ENCODE data around the gene RNF180.

Gene RNF180

GRCh38 chr5:64165500-64166200, at the start of gene RNF180:
TSS of gene RNF180 (plus strand) at chr5:64165843. CDS start at chr5:64200808, 34,965 bp downstream.
- no peak for DNase-seq (ENCODE audit: low read depth)

- DNase-seq (ENCODE audit: low read depth) = no peak
Observed at GRCh38 chr5:64125521-64125920, 40.1 kb upstream of the RNF180 start.

GRCh38 chr5:64126202-64126741, 39.4 kb upstream of the RNF180 start:
- DNase-seq (ENCODE audit: low read depth) = no peak

GRCh38 chr5:64140018-64140417, 25.6 kb upstream of the RNF180 start:
- no peak for DNase-seq (ENCODE audit: low read depth)

- DNase-seq (ENCODE audit: low read depth) = no peak
Observed at GRCh38 chr5:64144425-64145215, 21.0 kb upstream of the RNF180 start.

GRCh38 chr5:64145216-64145895, 20.3 kb upstream of the RNF180 start:
- no peak for DNase-seq (ENCODE audit: low read depth)

- no peak for DNase-seq (ENCODE audit: low read depth)
Observed at GRCh38 chr5:64147379-64147778, 18.3 kb upstream of the RNF180 start.

- DNase-seq (ENCODE audit: low read depth) = no peak
Observed at GRCh38 chr5:64147849-64148441, 17.7 kb upstream of the RNF180 start.

- DNase-seq (ENCODE audit: low read depth) = no peak
Observed at GRCh38 chr5:64149268-64149667, 16.4 kb upstream of the RNF180 start.

GRCh38 chr5:64149857-64150521, 15.7 kb upstream of the RNF180 start:
- DNase-seq (ENCODE audit: low read depth) = no peak

GRCh38 chr5:64156261-64156660, 9.4 kb upstream of the RNF180 start:
- DNase-seq (ENCODE audit: low read depth) = no peak

GRCh38 chr5:64158827-64159226, 6.8 kb upstream of the RNF180 start:
- no peak for DNase-seq (ENCODE audit: low read depth)

- DNase-seq (ENCODE audit: low read depth) = no peak
Observed at GRCh38 chr5:64160201-64160600, 5.4 kb upstream of the RNF180 start.

- no peak for DNase-seq (ENCODE audit: low read depth)
Observed at GRCh38 chr5:64161420-64161819, 4.2 kb upstream of the RNF180 start.

- no peak for DNase-seq (ENCODE audit: low read depth)
Observed at GRCh38 chr5:64163135-64163534, 2.5 kb upstream of the RNF180 start.

GRCh38 chr5:64163746-64164145, 1.9 kb upstream of the RNF180 start:
- DNase-seq (ENCODE audit: low read depth) = no peak

GRCh38 chr5:64164166-64164565, 1.5 kb upstream of the RNF180 start:
- no peak for DNase-seq (ENCODE audit: low read depth)

- no peak for DNase-seq (ENCODE audit: low read depth)
Observed at GRCh38 chr5:64165160-64165499, 513 bp upstream of the RNF180 start.

- DNase-seq (ENCODE audit: low read depth) = no peak
Observed at GRCh38 chr5:64166201-64166959, 737 bp downstream of the RNF180 start.

- no peak for DNase-seq (ENCODE audit: low read depth)
Observed at GRCh38 chr5:64176301-64176700, 10.7 kb downstream of the RNF180 start.

All from GM04504 (cell line).